ENCODE data around the gene NCR1.

DNA sequence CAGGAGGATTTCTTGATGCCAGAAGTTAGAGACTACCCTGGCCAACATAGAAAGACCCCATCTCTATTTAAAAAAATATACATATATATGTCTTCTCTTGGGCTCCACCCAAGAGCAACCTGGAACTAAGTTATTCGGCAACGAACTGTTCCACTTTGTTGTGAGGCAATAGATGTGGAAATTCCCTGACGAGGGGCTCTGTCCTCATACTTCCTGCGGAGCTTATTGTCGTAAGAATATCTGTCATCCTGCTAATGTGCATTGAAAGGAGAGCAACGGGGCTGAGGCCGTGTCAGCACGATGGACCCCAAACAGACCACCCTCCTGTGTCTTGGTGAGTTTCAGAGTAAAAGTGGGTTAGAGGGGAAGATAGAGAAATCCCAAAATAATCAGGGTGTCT lies 32.0 kb upstream of the NCR1 start, which contains the start of gene FCAR:
- no peak for TF ChIP-seq CTCF (IDR thresholded peaks at IDR 0.05)
- TF ChIP-seq POLR2A (IDR thresholded peaks at IDR 0.05), result no peak
